HL-60 (cell line): ENCODE results near the gene RNFT2.

Experiments
- DNase-seq, 2 experiments: peaks; one replicate each; pipeline ENCODE4 v3.0.0-alpha.2; 2010 to 2020; ENCODE audit warnings: low read depth in 1 of 2, low spot score in 1 of 2
- H3K27ac ChIP-seq: fragments of 250-450 bp; sonication (Bioruptor Pico); replicated peaks from 2 replicates; pipeline ENCODE4 v1.5.1; 2020; ENCODE audit warnings: mild to moderate bottlenecking, moderate library complexity
- H3K27me3 ChIP-seq: fragments of 250-450 bp; sonication (Bioruptor Pico); 2 replicates; pipeline ENCODE4 v1.5.1; 2021; ENCODE audit warnings: mild to moderate bottlenecking, moderate library complexity; ENCODE audit not compliant: insufficient read depth, poor library complexity, severe bottlenecking
- H3K4me3 ChIP-seq: replicated peaks from 2 replicates; pipeline ENCODE4 v1.5.1; 2011; ENCODE audit warnings: mild to moderate bottlenecking, control low read depth, low read length; ENCODE audit not compliant: insufficient read depth
- CTCF ChIP-seq: IDR thresholded peaks from one replicate; pipeline ENCODE4 v1.5.1; 2011; ENCODE audit warnings: low read length, control low read depth, inconsistent platforms; ENCODE audit not compliant: insufficient read depth
- GABPA ChIP-seq: IDR thresholded peaks from 2 replicates; pipeline ENCODE4 v1.6.1; 2012; ENCODE audit warnings: low read depth
- POLR2AphosphoS5 ChIP-seq: IDR thresholded peaks from 2 replicates; pipeline ENCODE4 v1.6.1; 2012; ENCODE audit warnings: low read depth
- REST ChIP-seq: IDR thresholded peaks from 2 replicates; pipeline ENCODE4 v1.6.1; 2012; ENCODE audit warnings: low read depth; ENCODE audit not compliant: insufficient replicate concordance
- SPI1 ChIP-seq: IDR thresholded peaks from 2 replicates; pipeline ENCODE4 v1.6.1; 2012; ENCODE audit warnings: low read depth, mild to moderate bottlenecking, borderline replicate concordance

RNFT2 gene

GRCh38 chr12:116802018-116802417 is 63.9 kb downstream of the RNFT2 start:
- no peak for DNase-seq
- Histone ChIP-seq H3K27me3 (no peaks in the 10 kb centered on the region), H3K4me3 (no peak overlapping the region), H3K27ac (no peak overlapping the region)
- no peak for TF ChIP-seq CTCF
- no peak for TF ChIP-seq REST
- no peak for TF ChIP-seq GABPA
- TF ChIP-seq POLR2AphosphoS5, result no peak
- TF ChIP-seq SPI1, result no peak

GRCh38 chr12:116803013-116803736 is 65.1 kb downstream of the RNFT2 start:
- no peaks in the 10 kb centered on the region for H3K27me3 ChIP-seq
- H3K4me3 ChIP-seq, result no peak overlapping the region
- no peak overlapping the region for H3K27ac ChIP-seq
- DNase-seq, result no peak
- TF ChIP-seq POLR2AphosphoS5 (no peak), GABPA (no peak), CTCF (no peak), REST (no peak), SPI1 (no peak)

- H3K4me3 ChIP-seq, result no peak overlapping the region
- DNase-seq, result no peak
- no peak for TF ChIP-seq GABPA
- no peak for TF ChIP-seq REST
- no peak overlapping the region for H3K27ac ChIP-seq
- H3K27me3 ChIP-seq, result no peaks in the 10 kb centered on the region
Measured at GRCh38 chr12:116804051-116804450, 65.9 kb downstream of the RNFT2 start.
